ENCODE results near the gene CCDC150.
"Not testable (repeated sequence)": the region's sequence is repeated elsewhere in the genome, so short reads cannot be mapped to it uniquely, and the experiment has no call there.

Gene CCDC150

GRCh38 chr2:196639180-196640030 is at the start of gene CCDC150:
CCDC150 (plus strand) TSS chr2:196639715; CDS start chr2:196639767, 52 bp downstream.
- peak; percentile 97 for DNase-seq

GRCh38 chr2:196590286-196590685 is 49.2 kb upstream of the CCDC150 start:
- DNase-seq = no peak

GRCh38 chr2:196591004-196591403 is 48.5 kb upstream of the CCDC150 start:
- no peak for DNase-seq

- DNase-seq = no peak
Measured at GRCh38 chr2:196591621-196592022, 47.9 kb upstream of the CCDC150 start.

GRCh38 chr2:196592331-196592910 is 47.1 kb upstream of the CCDC150 start:
- no peak for DNase-seq

- no peak for DNase-seq
Measured at GRCh38 chr2:196592911-196593881, 46.3 kb upstream of the CCDC150 start, which contains the start of gene HECW2. HECW2 (minus strand) TSS chr2:196593554.

- DNase-seq = no peak
Measured at GRCh38 chr2:196594158-196594557, 45.4 kb upstream of the CCDC150 start.

GRCh38 chr2:196597531-196597930 is 42.0 kb upstream of the CCDC150 start:
- DNase-seq = no peak

GRCh38 chr2:196598412-196598811 is 41.1 kb upstream of the CCDC150 start:
- DNase-seq = no peak

- DNase-seq = no peak
Measured at GRCh38 chr2:196598846-196599245, 40.7 kb upstream of the CCDC150 start.

GRCh38 chr2:196601430-196602306 is 37.8 kb upstream of the CCDC150 start:
- DNase-seq = peak; percentile 82

- no peak for DNase-seq
Measured at GRCh38 chr2:196604196-196604595, 35.3 kb upstream of the CCDC150 start.

GRCh38 chr2:196606516-196606915 is 33.0 kb upstream of the CCDC150 start:
- DNase-seq = no peak

- DNase-seq = peak; percentile 50
Measured at GRCh38 chr2:196607073-196607472, 32.4 kb upstream of the CCDC150 start.

- not testable (repeated sequence) for DNase-seq
Measured at GRCh38 chr2:196607896-196608295, 31.6 kb upstream of the CCDC150 start.

GRCh38 chr2:196609806-196610205 is 29.7 kb upstream of the CCDC150 start:
- no peak for DNase-seq

GRCh38 chr2:196610796-196611195 is 28.7 kb upstream of the CCDC150 start:
- DNase-seq = peak; percentile 32

GRCh38 chr2:196613302-196613701 is 26.2 kb upstream of the CCDC150 start:
- DNase-seq = no peak

GRCh38 chr2:196617430-196617829 is 22.1 kb upstream of the CCDC150 start:
- peak; percentile 37 for DNase-seq

- no peak for DNase-seq
Measured at GRCh38 chr2:196618661-196619060, 20.9 kb upstream of the CCDC150 start.

GRCh38 chr2:196630531-196630930 is 9.0 kb upstream of the CCDC150 start:
- DNase-seq = no peak

- no peak for DNase-seq
Measured at GRCh38 chr2:196635156-196635555, 4.4 kb upstream of the CCDC150 start.
